DMS153 (cell line): ENCODE measurements around the gene ZNF594.
"Not testable (repeated sequence)": the region's sequence is repeated elsewhere in the genome, so short reads cannot be mapped to it uniquely, and the experiment has no call there.

Source experiments
- DNase-seq: peaks from one replicate; lab custom pipeline; 2025; lab: John Stamatoyannopoulos, UW

Gene ZNF594

DNA sequence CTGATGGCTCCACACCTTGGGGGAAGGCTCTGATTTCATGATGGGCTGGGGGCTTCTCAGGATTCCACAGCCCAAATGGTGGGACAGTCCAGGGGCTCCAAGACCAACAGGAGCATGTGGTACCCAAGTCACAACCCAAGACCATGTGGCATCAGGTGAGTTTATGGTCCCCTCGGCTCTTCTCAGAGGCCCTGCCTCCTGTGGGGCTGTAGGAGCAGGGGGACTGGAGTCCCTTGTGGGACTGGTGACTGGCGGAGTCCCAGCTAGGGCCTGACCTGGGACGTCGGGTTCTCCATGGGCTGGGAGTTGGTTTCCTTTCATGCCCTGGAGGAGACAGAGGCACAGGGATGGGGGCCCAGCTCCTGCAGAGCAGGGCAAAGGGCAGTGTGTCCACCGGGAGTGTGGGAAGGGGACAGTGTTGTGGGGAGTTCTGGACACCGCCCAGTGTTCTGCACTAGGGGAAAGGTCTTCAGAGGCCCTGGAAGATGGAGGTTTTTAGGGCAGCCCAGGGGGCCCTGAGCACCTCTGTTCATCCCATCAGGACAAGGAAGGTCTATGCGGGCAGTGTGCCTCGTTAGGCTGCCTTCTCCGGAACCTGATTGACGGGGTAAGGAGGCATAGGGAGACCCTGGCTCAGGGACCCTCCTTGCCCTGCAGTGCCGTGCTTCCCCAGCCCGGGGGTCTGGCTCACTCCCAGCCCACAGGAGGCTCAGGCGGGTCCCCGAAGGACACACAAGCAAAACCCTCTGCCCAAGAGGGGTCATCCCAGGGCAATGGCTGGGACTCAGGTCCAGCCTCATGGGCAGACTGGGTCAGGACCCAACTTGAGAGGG, 54.9 kb downstream of the ZNF594 start:
- DNase-seq: not testable (repeated sequence)

DNA sequence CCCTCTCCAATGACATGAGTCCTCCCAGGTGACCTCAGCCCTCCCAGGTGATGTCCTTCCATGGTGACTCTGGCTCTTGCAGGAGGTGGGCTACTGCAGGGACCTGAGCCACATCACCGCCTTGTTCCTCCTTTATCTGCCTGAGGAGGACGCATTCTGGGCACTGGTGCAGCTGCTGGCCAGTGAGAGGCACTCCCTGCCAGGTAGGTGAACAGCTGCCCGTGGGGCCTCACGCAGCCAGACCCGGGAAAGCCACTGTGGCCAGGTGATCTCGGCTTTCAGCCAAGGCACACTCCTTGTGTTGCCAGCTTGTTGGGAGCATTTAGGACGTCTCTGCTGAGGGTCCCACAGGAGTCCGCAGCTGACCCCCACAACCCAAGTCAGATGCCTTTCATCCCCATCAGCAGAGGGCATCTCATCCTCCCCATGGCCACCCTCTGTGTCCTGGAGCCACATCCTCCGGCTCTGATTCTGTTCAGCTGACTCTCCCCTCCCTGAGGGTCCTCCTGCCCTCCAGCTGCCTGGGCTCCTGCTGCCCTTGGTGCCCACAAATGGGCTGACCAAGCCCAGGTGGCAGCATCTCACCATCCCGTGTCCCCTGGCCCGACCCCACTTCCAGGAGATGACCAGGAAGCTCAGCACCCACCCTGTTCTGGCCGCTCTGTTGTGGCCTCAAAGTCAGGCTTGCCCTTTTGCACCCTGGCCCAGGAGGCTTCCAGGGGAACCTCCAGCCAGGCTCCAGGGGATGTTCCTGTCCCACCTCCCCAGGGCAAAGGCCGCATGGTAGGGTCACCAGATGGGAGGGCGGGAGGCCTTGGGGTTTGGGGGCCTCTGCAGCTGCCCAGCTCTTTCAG, 55.7 kb downstream of the ZNF594 start:
- no peak for DNase-seq

DNA sequence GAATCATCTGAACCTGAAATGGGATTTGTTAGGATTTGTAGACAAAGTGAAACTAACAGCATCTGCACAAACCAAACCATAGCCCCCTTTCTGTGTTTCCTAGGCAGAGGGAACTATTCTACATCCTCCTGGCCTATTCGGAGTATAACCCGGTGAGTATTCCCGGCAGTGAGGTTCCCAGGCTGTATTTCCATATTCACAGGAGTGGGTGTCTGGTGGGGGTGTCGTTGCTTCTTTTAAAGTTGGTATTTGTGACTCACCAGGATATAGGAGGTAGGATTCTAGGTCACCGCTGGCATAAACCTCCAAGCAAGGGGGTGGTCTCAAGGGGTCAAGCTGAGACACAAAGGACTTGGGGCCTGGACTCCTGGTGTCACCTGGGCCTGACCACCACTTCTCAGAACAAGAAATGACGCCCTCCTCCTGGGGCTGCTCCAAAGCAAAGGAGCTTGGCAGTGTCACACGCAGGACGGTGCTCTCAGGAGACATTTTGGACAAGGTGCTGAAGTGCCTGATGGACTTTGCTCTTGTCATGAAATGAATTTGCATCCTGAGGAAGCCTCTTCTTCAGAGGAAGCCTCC, 56.4 kb downstream of the ZNF594 start:
- not testable (repeated sequence) for DNase-seq

GRCh38 chr17:5134571-5134970, 57.1 kb downstream of the ZNF594 start:
- not testable (repeated sequence) for DNase-seq

DNA sequence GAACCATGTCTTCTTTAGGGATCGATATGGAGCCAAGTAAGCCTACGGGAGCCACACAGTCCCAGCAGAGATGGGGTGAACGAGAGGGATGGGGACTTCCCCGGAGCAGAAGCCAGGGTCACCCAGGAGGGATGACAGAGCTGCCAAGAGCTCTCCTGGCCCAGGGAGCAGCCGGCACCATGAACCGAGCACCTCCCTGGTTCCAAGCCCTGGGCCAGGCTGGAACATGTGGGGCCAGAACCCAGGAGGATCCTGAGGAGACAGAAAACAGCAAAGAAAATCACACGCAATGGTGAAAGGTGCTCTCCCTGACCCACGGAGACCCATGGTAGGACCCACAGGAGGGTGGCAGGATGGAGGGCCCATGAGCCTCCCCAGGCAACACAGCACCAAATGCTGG, 57.7 kb downstream of the ZNF594 start:
- not testable (repeated sequence) for DNase-seq

- DNase-seq: no peak
Measured at GRCh38 chr17:5133311-5133710, 58.4 kb downstream of the ZNF594 start.

GRCh38 chr17:5132503-5133225, 59.0 kb downstream of the ZNF594 start:
- DNase-seq: not testable (repeated sequence)

DNA sequence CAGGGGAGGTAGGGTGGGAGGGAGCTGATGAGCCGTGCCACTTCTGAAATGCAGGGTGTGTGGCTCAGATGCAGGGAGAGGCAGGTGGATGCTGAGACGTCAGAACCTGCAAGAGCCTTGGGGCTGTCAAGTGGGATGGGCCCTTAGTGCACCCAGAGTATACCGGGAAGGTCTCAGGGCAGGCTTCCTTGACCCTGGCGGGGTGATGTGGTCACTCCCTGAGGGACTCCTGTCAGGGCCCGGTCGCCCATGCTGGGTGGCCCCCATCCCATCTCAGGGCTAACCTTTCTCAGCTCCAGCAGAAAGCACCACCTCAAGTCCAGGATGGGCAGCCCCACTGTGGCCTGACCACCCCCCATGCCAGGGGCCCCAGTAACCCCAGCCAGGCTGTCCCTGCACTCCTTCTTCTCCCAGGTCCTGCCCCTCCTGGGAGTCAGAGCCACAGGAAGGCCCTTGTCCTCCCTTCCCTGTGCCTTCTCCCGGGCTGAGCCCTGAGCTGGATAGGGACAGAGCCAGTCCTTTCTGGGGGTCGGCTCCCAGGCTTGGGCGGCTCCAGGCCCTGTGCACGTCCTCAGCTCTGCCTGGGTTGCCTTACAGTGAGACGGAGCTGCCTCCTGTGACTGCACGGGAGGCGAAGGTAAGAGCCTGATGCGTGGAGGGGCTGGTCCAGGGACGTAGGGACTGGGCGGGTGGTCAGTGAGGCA, 59.7 kb downstream of the ZNF594 start:
- not testable (repeated sequence) for DNase-seq

- DNase-seq: no peak
Measured at GRCh38 chr17:5131146-5131715, 60.4 kb downstream of the ZNF594 start.

DNA sequence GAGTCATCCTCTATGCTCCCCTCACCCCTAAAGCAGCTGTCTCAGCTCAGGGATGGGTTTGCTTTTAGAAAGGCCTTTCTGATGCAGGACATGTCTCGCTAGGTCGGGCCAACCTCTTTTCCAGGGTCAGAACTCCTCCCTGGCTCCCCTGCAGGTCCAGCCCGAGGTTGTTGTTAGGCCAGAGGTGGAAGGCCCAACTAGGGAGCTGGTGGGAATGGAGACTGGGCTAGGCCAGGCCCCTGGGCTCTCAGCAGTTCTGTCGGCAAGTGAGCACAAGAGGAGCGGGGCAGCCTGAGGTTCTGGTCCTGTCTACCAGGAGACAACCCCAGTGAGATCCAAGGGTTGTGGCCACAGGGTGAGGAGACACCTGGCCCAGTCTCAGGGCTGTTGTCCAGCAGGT, 61.0 kb downstream of the ZNF594 start:
- DNase-seq: not testable (repeated sequence)

DNA sequence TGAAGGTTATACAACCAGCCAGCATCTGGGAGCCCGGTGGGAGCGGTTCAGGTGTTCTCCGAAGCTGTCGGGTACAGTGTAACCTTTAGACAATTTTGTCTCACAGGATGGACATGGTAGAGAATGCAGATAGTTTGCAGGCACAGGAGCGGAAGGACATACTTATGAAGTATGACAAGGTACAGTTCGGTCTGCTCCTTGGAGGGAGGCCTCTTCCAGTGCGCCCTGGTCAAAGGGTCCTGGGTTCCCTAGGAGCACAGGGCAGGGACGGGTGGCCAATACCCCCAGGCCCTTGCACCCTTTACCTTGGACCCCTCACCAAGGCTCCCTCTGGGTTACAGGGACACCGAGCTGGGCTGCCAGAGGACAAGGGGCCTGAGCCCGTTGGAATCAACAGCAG, 61.4 kb downstream of the ZNF594 start:
- DNase-seq: not testable (repeated sequence)

DNA sequence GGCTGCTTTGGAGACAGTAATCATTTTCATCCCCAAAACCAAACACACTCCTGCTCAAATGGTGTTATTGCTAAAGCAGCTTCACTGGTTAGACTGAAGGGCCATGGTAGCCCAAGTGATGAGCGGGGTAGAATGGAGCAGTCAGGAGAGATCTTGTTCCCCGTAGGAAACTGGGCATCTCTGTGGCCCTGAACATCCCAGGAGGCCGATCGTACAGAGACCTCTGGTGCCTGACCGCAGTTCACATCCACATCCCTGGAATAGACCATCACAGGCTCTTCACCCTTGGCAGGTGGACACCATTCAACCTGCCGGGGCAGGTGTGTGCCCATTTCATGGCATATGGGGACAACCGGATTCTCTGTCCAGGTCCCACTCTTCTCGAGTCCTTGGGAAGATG, 61.9 kb downstream of the ZNF594 start:
- not testable (repeated sequence) for DNase-seq
